ENCODE measurements around the gene PIEZO2. TPM values are rescaled to one million over a fixed set of nuclear protein-coding genes. Genes with fewer than 3 reads are reported as not detected.

PIEZO2 gene
- total RNA-seq, 1 experiment from 2014 or later = 0.57 TPM

- POLR2A ChIA-PET = no interaction called here
Measured at GRCh38 chr18:11114653-11115052, 34.7 kb downstream of the PIEZO2 start.

GRCh38 chr18:11113937-11114336 is 35.4 kb downstream of the PIEZO2 start:
- BruUV-seq (replicated peaks) = no TSS peak
- Histone ChIP-seq H3K27ac (ENCODE audit: low read length) (no peak overlapping the region), H3K4me1 (ENCODE audit: control insufficient read depth, insufficient read depth, low read length) (no peaks in the 10 kb centered on the region), H3K4me3 (ENCODE audit: low read depth in 2 of 2, low read length in 2 of 2) (no peak overlapping the region), H3K27me3 (ENCODE audit: control insufficient read depth, insufficient read depth, low read length) (no peaks in the 10 kb centered on the region), H3K9me3 (ENCODE audit: control insufficient read depth, insufficient read depth, low read depth, low read length) (no peaks in the 10 kb centered on the region), H3K36me3 (ENCODE audit: control insufficient read depth, insufficient read depth, low read length) (no peaks in the 10 kb centered on the region)
- TF ChIP-seq REST (IDR thresholded peaks at IDR 0.05; ENCODE audit: insufficient read depth in 1 of 2, low read depth in 2 of 2, low read length in 1 of 2) (no peak), SIN3A (IDR thresholded peaks at IDR 0.05; ENCODE audit: borderline replicate concordance, insufficient read depth, low read depth, low read length) (no peak), CTCF (IDR thresholded peaks at IDR 0.05) (no peak), POLR2AphosphoS5 (IDR thresholded peaks at IDR 0.05; ENCODE audit: low read depth, low read length) (no peak), TCF7L2 (IDR thresholded peaks at IDR 0.05; ENCODE audit: low read depth, low read length) (no peak)
- DNase-seq (ENCODE audit: low read depth, low spot score) (no peak), ATAC-seq (no peak)
- ChIA-PET POLR2A (no interaction called here), CTCF (no interaction called here)
- intact Hi-C loops (cut with micrococcal nuclease; ENCODE audit: unreplicated experiment) (no loop called here), in situ Hi-C loops (cut with HindIII; ENCODE audit: low pct_unique_long_range_greater_than_20kb, low sequenced_read_pairs) (no loop called here)

More at GRCh38 chr18:11114653-11115052, 34.7 kb downstream of the PIEZO2 start:
- H3K27me3 ChIP-seq (ENCODE audit: control insufficient read depth, insufficient read depth, low read length) = no peaks in the 10 kb centered on the region
- no peak overlapping the region for H3K27ac ChIP-seq (ENCODE audit: low read length)
- H3K36me3 ChIP-seq (ENCODE audit: control insufficient read depth, insufficient read depth, low read length) = no peaks in the 10 kb centered on the region
- H3K4me3 ChIP-seq (ENCODE audit: low read depth in 2 of 2, low read length in 2 of 2) = no peak overlapping the region
- CTCF ChIA-PET = no interaction called here
- ATAC-seq (no peak), DNase-seq (ENCODE audit: low read depth, low spot score) (no peak)
- BruUV-seq (replicated peaks) = no TSS peak
- intact Hi-C loops (cut with micrococcal nuclease; ENCODE audit: unreplicated experiment) (no loop called here), in situ Hi-C loops (cut with HindIII; ENCODE audit: low pct_unique_long_range_greater_than_20kb, low sequenced_read_pairs) (no loop called here)
- TF ChIP-seq SIN3A (IDR thresholded peaks at IDR 0.05; ENCODE audit: borderline replicate concordance, insufficient read depth, low read depth, low read length) (no peak), CTCF (IDR thresholded peaks at IDR 0.05) (no peak), REST (IDR thresholded peaks at IDR 0.05; ENCODE audit: insufficient read depth in 1 of 2, low read depth in 2 of 2, low read length in 1 of 2) (no peak), TCF7L2 (IDR thresholded peaks at IDR 0.05; ENCODE audit: low read depth, low read length) (no peak), POLR2AphosphoS5 (IDR thresholded peaks at IDR 0.05; ENCODE audit: low read depth, low read length) (no peak)
- no peaks in the 10 kb centered on the region for H3K4me1 ChIP-seq (ENCODE audit: control insufficient read depth, insufficient read depth, low read length)
- H3K9me3 ChIP-seq (ENCODE audit: control insufficient read depth, insufficient read depth, low read depth, low read length) = no peaks in the 10 kb centered on the region

Data from Panc1 (cell line).